GM23338 (cell line): Measurements from ENCODE around the gene ATG16L2.

ENCODE experiments used
- CTCF ChIP-seq, 2 experiments: fragments of 200-600 bp in 1 of 2; sonication (generic) in 1 of 2; conservative IDR thresholded peaks; 2 replicates each; pipeline versions ENCODE4 v1.5.1 to v1.6.1; 2016 to 2017; ENCODE audit warnings: antibody characterized with exemption in 2 of 2, low read depth in 2 of 2, mild to moderate bottlenecking in 2 of 2, moderate library complexity in 1 of 2
- EZH2 ChIP-seq: fragments of 200-600 bp; sonication (generic); IDR thresholded peaks from one replicate; pipeline ENCODE4 v1.8.0; 2017; ENCODE audit warnings: antibody characterized with exemption, mild to moderate bottlenecking, low read depth; ENCODE audit not compliant: unreplicated experiment
- EZH2phosphoT487 ChIP-seq: fragments of 200-600 bp; sonication (generic); IDR thresholded peaks from one replicate; pipeline ENCODE4 v1.8.1; 2018; ENCODE audit warnings: antibody characterized with exemption; ENCODE audit not compliant: unreplicated experiment
- POLR2AphosphoS5 ChIP-seq: IDR thresholded peaks from 2 replicates; pipeline ENCODE4 v1.6.1; 2016; ENCODE audit warnings: antibody characterized with exemption, low read depth
- ZNF331 ChIP-seq: fragments of 250-450 bp; sonication (Bioruptor Pico); IDR thresholded peaks from 2 replicates; pipeline ENCODE4 v1.5.0; 2020; ENCODE audit warnings: low read depth, mild to moderate bottlenecking, moderate library complexity

GRCh38 chr11:72831521-72832300 lies 17.5 kb downstream of the ATG16L2 start:
- TF ChIP-seq CTCF (conservative IDR thresholded peaks at IDR 0.05; ENCODE audit: low read depth in 2 of 2): peak; percentile 97 to 99
- no peak for TF ChIP-seq POLR2AphosphoS5
- no peak for TF ChIP-seq EZH2
- TF ChIP-seq EZH2phosphoT487: no peak
- TF ChIP-seq ZNF331 (CRISPR knock-in tag): no peak
